Suprapubic skin (tissue), 4 donors: ENCODE measurements around the gene CST2.
"Not testable (repeated sequence)": the region's sequence is repeated elsewhere in the genome, so short reads cannot be mapped to it uniquely, and the experiment has no call there.

Source experiments
- CTCF ChIP-seq, 2 donors: fragments of 200-600 bp in 1 of 2; fragments of 450-650 bp in 1 of 2; sonication (generic) in 1 of 2; IDR thresholded peaks; one replicate each; pipeline ENCODE4 v1.5.1; 2016 to 2019; ENCODE audit warnings: antibody characterized with exemption in 2 of 2, mild to moderate bottlenecking in 1 of 2, moderate library complexity in 1 of 2
- EP300 ChIP-seq: sonication (generic); formaldehyde crosslinking; IDR thresholded peaks from one replicate; pipeline ENCODE4 v1.6.1; 2017; ENCODE audit warnings: antibody characterized with exemption
- POLR2A ChIP-seq, 2 donors: fragments of 450-650 bp; IDR thresholded peaks; one replicate each; pipeline ENCODE4 v1.6.1; 2017; ENCODE audit warnings: antibody characterized with exemption in 2 of 2, mild to moderate bottlenecking in 2 of 2, moderate library complexity in 2 of 2
- POLR2AphosphoS5 ChIP-seq, 3 donors: sonication (generic); formaldehyde crosslinking; IDR thresholded peaks; one replicate each; pipeline ENCODE4 v1.6.1; 2017; ENCODE audit warnings: antibody characterized with exemption in 3 of 3

- not testable (repeated sequence) for TF ChIP-seq CTCF (IDR thresholded peaks at IDR 0.05); POLR2A (IDR thresholded peaks at IDR 0.05); EP300; POLR2AphosphoS5 (IDR thresholded peaks at IDR 0.05)
These were observed 47.9 kb downstream of the CST2 start for GRCh38 chr20:23778676-23779075.
